ENCODE results near the gene TMF1. TPM values are rescaled to one million over a fixed set of nuclear protein-coding genes. Genes with fewer than 3 reads are reported as not detected.

The TMF1 gene
- polyA plus RNA-seq, 3 donors, result 34.5 to 50.7 (median 43.4) TPM

DNA sequence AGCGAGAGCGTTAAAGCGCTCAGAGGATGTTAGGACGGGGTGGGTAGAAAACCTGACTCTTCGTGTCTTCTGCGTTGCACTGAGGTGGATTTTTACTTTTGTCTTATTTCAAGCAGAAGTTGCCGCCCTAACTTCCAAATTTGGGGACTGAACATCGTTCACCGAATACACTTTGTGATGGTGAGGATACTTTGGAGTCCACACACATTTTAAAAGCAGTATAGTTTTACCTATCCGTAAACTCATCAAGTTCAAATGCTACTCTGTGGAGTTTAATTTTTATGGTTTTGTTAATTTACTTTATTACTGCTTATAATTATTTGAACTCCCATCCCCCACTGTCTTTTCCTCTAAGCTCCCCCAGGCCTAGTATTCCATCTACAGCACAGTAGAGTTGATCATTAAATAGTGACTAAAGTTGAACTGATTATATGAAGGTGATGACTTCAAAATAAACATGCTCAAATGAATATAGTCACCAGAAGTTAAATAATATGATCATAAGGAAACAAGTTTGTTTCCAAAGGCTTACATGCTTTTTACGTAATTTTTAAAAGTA is 38.0 kb downstream of the TMF1 start:
- no peak for DNase-seq

DNA sequence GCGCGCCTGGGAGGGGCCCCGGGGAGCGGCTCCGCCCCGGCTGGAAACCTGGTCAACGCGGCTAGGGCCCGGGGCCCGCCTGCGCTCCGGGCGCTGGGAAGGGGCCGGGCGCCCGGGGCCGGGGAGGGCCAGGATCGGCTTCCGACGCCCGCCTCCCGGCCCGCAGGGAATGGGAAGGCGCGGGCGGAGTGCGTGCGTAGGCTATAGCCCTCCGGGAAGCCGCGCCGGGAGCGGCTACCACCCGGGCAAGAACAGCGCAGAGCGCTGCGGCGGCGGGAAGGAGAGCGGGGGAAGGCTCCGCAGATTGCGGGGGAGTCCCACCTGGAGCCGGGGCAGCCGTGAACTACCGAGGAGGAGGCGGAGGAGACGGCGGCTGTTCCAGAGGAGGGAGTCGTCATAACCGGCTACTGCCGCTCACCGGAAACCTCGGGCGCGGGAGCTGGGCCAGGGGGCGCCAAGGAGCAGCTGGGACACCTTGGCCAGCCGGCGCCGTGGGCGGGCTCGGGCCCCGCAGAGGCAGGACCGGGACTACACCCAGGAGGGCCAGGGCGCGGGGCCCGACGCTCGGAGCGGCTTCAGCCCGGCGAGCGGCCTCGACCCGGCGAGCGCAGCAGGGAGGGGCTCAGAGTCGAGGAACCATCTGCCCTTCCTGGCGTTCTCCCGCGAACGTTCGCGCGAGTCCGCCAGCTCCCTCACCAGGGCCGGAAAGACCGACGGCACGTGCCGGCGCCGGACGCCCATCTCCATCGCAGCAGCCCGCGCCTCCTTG is 38.7 kb downstream of the TMF1 start, which contains the start of gene EOGT:
EOGT (minus strand) TSS at position 432 of the 769 bp plus-strand sequence. CDS start 3,838 bp downstream, outside the sequence.
- DNase-seq, result peak; percentile 77

DNA sequence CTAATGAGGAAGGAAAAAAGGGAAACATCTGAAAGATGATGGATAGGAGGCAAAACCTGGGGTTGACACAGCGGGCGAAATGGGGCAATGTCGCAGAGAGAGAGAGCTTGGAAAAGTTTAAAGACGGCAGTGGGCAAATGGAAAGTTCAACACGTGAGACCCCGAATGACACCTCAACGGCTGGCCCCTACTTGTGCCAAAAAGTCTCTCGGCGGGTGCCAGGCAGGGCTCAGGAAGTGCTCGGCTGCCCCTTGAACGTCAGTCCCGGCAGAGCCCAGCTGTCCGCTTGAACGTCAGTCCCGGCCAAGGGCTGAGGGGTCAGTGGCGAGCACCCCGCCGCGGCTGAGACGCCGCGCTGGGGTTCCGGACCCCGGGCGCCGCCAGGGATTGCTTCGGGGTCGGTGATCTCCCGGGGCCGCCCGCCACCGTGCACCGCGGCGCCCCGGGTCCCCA is 39.3 kb downstream of the TMF1 start:
- DNase-seq, result peak; percentile 39

DNA sequence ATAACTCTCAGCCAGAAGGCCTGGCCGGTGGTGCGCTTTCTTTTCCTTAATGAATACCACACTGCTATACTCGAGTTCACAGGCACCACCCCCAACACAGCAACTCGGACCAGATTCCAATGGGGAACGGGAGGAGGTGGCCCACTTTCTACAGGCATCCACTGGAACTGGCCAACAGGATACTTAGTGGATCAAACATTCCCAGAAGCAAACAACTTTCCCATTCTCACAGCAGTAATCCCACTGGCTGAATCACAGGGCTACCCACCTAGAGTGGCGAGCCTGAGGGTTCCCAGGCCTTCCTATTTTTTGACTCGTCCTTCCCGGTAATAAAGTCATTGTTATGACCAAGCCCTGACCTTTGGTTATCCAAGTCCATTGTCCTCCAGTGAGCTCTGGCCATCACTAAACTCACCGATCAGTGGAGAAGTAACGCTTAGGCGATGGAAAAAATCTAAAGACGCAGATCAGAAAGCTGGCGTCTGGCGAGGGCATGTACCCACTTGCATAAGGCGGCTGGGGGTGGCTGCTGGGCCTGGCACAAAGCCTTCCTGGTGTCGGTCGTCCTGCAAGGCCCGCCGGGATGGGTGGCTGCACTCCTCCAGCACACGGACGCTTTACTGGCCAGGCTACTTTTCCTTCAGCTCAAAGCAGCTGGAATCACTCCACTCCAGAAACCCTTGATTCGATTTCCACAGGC is 39.9 kb downstream of the TMF1 start:
- DNase-seq, result peak; percentile 40

DNA sequence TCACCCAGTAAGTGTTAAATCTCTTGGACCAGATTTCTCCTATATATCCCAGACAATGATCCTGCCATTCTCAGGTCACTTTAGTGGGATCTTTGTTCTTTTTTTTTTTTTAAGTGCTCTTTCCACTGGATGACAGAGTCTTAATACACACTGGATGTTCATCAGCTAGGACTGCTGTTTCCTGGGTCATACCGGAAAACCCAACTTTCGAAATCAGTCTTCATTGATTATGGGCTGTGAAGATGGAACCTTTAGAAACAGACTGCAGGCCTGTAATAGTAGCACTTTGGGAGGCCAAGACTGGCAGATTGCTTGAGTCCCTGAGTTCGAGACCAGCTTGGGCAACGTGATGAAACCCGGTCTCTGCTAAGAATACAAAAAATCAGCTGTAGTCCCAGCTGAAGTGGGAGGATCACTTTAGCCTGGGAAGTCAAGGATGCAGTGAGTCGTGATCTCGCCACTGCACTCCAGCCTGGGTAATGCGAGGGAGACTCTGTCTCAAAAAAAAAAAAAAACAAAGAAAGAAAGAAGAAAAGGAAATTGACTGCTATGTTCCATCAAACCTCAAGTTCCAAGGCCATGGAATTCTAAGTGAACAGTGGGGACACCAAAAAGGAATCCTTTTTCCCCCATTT is 40.9 kb downstream of the TMF1 start:
- no peak for DNase-seq

DNA sequence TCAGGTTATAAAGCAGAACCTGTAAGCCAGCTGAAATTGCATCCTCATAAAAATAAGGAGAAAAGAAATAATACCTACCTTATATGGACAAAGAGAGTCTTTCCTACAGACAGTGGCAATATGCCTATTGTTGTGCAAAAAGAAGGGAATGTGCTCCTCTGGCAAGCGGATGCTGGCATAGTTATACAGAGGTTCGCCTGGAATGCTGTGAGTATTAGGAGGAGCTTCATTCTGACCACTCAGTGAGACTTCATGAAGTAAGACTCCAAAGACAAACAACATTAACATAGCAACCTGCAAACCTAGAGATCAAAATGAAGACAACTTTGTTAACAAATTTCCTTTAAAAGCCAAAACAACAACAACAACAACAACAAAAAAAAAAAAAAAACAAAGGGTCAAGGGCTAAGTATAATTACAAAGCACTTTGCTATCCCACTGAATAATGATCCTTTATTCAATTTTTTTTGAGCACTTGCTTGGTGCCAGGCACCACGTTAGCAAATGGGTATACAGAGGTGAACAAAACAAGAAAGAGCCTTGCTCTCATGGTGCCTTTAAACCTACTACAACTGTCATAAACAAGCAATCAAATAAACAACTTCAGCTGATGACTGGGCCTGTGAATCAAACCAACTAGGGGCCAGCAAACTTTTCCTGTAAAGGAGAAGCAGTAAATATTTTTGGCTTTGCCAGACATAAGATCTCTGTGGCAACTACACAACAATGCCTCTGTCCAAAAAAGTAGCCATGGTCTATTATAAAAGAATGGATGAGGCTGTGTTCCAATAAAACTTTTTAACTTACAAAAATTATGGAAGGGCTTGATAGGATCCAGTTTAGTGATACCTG is 42.3 kb downstream of the TMF1 start:
- DNase-seq, result no peak

DNA sequence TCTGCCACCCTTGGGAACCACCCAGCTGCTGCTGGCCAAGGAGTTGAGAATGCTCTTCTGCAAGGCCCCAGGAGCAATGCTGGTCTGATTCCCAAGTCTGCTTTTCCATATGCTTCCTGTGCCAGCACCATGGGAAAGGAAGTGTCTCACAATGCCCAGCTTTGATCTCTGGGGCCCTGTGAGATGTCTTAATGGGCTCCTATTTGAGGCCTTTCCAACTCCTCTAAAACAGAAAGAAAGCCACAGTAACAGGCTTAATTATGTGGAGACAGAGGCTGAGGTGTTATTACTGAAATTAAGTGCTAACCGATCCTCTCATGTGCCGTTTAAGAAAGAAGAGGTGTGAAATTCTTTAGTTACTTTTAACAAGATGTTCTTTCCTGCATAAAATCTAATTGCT is 43.2 kb downstream of the TMF1 start:
- no peak for DNase-seq

DNA sequence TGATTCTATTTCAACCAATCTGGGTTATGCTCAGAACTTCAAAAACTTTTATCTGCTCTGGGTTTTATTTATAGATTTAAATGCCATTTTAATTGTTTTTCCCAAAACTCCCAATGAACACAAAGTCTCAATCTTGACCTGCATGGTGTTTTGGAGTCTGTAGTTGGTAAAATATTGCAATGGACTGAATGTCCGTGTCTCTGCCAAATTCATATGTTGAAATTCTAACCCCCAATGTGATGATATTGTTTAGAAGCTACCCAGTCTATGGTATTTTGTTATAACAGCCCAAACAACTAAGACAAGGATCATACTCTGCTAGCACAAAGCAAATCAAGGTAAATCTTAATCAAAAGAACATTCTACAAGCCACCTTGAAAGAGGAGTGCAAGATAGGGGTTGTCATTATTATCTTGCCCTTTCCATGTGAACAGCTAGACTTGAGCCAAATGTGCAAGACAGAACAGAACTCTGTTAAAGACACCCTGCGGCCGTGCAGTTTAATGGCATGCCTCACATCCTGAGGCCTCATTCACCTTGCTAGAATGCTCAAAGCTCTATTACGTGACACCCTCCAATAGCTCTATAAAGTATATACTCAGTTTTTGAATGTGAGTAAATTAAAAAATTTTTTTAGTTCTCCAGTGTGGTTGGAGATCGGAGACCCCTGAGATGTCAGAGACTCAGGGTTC is 46.2 kb downstream of the TMF1 start:
- no peak for DNase-seq

DNA sequence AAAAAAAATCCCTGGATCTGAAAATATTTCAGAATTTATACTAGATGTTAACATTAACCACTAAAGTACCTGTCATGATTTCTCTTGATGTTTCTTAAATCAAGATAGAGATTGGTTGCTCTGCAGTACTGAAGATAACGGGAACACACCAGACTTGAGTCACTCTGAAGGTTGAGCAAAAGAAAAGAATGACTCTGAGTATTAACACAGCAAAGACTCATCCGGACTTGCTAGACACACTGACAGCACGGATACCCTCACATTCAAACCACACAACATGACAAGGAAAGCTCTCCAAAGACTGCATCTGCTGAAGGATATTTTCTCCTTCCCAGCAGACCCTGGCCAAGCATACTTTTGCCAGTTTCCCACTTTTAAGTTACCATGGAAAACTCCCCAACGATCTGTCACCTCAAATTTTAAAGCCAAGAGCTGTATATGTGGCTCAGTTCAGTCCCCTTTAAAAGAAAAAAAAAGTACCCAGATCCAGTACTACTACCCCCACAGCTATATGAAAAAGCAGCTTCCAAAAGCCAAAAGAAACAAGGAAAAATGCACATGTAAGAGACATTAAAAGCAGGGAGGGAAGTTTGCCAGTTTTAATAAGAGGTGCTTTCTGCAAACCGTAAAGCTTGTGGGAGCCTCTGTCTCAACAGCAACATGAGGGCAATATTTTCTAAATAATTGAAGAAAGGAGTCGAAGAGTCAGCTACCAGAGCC is 46.9 kb downstream of the TMF1 start:
- peak; percentile 11 for DNase-seq

DNA sequence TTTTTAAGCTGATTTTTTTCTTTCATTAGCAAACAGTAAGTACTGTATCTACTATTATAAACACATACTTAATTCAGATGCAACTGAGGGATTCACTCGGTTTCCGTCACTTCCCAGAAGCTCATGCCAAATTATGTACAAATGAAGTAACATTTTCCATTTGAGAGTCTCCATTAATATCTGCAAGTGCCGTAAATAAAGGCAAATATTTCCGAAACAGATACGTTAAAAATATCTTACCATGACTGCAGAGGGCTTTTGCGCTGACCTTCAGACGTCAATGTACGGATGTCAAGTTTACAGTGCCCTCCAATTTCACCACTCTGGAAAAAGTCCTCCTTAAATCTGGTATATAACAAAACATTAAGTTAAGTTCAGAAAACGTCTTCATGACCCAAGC is 48.0 kb downstream of the TMF1 start:
- no peak for DNase-seq

DNA sequence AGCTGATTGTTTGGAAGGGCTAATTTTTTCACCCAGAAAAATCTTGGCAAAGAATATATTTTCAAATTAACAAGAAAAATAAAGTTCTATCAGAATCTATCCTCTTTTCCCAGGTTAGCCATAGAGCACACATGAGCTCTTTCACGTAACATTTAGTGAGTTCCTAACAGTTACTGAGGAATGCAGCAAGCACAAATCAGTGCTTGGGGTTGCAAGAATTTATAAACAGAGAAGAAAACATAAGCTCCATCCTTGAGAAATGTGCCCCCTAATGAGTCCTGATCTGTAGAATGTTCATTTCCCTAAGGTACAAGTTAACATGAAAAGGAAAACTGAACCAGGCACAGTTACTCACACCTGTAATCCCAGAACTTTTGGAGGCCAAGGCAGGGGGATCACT is 52.5 kb downstream of the TMF1 start:
- DNase-seq, result no peak

DNA sequence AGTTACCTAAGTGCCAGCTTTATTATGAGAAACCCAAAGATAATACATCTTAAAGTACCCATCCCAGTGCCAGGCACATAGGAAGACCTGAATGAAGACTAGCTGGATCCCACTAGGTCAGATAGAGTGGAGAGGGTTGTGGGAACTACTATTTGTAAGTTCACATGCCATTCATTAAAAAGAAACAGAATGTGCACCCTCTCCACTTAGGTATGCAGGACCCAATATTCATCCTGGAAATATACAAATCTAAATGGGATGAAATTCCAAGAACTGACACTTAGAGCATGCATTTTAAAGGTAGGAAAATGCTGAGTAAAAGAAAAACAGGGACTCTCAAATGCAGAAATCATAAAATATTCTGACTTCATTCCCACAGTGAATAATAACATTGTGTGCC is 53.0 kb downstream of the TMF1 start:
- DNase-seq, result no peak

DNA sequence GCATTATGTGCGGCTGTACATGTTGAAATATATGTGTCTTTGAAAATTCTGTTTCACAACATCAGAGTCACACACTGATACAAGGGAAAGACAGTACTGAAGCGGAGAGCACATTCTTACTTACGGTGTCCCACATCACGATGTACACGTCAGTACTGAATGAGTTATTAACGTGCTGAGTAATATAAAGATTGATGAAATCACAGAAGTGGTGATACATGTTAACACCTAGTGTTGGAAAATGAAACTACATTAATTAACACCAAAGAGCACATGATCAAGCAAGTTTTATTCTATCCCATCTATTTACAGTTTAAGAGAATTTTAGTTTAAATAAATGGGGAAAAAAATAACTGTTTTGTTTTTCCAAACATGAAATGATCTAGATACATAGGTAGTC is 54.2 kb downstream of the TMF1 start:
- DNase-seq, result no peak

DNA sequence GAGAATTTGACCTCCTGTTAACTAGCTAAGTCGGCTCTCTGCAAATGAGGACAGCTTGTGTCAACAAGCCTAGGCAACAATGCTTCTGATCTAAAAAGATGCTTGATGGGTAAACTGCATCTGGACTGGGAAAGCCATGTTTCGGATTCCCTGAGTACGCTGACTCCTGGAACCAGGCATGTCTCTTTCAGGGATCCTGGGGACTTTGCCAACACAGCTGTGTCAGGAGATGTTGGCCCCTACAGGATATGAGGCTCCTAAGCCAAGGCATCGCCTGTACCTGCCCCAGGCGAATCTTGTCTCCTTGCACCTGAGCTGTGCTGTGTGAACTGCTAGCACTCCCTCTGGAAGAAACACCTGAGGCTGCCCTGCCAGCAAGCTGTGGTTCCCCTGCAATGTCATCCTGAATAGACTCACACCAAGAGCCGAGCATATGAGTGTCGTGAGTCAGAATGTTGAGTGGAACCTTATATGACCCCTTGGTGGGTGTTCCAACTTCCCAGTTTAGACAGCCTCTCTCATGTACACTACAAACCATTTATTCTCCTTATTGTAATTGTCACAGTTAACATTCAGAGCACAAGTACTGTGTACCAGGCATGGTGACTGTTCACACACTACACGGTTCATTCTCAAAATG is 55.7 kb downstream of the TMF1 start:
- no peak for DNase-seq

DNA sequence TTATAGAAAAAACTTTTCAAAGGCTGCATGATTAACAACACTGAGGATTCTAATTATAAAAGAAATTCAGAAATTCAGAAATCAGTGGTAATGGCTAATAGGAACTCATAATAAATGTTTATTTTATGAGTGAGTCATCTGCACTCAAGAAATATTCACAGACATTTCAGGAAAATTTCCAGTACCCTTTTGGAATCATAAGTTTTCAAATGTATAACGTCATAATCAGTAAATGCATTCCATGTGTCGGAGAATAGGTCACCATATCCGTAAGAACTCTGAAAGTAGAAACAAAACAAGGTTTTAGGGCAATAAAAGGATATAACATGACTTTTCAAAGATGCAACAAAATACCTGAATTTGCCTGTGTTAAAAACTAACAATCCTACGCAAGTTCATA is 63.4 kb downstream of the TMF1 start:
- DNase-seq, result no peak

DNA sequence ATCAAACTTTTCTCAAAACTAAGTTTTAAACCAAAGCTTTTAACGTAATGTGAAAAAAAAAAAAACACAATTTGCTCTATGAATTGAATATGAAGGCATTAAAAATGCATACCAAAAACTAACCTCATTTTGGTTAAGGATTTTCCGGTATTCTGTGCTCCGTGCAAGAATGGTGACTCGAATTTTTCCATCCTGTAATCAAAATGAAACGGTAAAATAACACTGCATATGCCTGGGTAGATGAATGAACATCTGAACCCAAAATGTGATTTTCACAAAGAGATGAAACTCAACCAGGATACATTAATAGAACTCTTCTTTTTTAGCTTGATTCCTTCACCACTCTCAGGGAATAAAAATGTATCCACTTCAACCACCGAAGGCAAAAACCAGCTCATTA is 64.8 kb downstream of the TMF1 start:
- no peak for DNase-seq

DNA sequence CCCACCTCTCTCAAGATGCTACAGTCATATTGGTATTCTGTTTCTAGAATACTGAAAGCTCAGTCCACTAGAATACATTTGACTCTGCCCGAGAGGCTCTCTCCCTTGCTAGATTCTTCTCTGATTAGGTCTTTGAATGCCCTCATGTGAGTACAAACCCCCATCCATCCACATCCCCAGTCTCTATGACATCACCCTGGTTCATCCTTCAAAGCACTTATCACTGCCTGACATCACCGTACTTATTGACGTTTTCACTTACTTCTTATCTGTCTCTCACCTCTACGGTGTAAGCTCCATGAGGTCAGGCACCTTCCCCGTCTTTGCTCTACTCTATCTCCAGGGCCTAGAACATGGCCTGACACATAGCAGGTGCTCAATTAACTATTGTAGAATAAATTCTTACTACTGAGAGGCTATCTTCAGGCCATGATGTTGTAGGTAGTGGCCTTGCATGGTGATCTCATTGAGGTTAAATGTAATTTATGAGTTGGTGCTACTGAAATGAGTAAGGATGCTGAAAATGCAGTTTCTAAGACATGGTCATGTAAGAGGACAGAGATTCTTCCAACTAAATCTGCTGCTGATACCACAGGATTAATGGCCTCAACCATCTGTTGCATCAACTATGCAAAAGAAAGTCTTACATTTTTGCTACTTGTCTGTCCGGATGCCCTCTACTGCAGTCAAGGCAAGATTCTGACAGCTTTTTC is 65.5 kb downstream of the TMF1 start:
- DNase-seq, result no peak

DNA sequence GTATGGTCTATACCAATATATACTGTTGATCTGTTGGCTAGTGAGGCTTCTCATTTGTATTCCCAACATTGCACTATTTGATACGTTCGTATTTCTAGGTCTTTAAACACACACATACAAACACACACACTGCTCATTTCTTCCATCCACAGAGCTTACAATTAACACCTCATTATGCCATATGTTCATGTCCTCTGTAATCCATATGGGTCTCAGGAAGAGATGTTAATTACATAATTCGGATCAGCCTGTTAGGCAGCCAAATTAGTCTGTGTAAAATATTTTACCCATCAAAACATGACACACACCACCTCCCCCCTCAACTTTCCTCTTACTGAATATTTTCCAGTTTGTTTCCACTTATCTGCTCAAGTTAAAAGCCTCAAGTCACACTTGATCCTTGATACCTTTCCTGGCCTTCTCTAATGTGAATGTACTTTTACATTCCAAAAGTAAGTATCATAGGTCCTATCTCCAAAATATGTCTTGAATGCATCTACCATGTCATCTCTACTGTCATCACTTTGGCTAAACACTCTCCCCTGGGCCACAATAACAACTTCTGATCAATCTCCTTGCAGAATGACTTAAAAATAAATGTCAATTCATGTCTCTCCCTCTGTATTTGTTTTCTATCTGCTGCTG is 66.9 kb downstream of the TMF1 start:
- DNase-seq, result no peak
